ENCODE measurements around the gene TMA7. TPM values are rescaled to one million over a fixed set of nuclear protein-coding genes. Genes with fewer than 3 reads are reported as not detected.
A peak's percentile ranks its signal among the peaks of the same experiment; 100 is the strongest.

TMA7 gene
- total and polyA plus RNA-seq, 2 donors (not counting 3 experiments of a cell fraction or from before 2014, with no cell fraction given) = 137 to 306 TPM

- intact Hi-C loops (cut with micrococcal nuclease) = no loop called here
- DNase-seq (ENCODE audit: low read depth, low spot score) (no peak), FAIRE-seq (no peak)
- dilution Hi-C loops (cut with MboI; ENCODE audit: extremely low pct_ligation_motif_present, low sequenced_read_pairs) = no loop called here
- no peaks in the 10 kb centered on the region for H3K27me3 ChIP-seq (ENCODE audit: control insufficient read depth in 2 of 2, insufficient read depth in 2 of 2, low read length in 2 of 2)
- TF ChIP-seq FOS (IDR thresholded peaks at IDR 0.05; ENCODE audit: borderline replicate concordance, insufficient read depth, low read length) (no peak), CTCF (IDR thresholded peaks at IDR 0.05; ENCODE audit: extremely low read depth in 1 of 2, insufficient read depth in 1 of 2, low read depth in 1 of 2, low read length in 2 of 2) (no peak), GATA2 (IDR thresholded peaks at IDR 0.05; ENCODE audit: insufficient read depth, insufficient read length, low read depth, low read length) (no peak), EZH2 (IDR thresholded peaks at IDR 0.05; ENCODE audit: borderline replicate concordance, low read depth, low read length, severe bottlenecking) (no peak), MYC (IDR thresholded peaks at IDR 0.05; ENCODE audit: low read depth, low read length) (no peak), POLR2AphosphoS5 (IDR thresholded peaks at IDR 0.05; ENCODE audit: insufficient read depth, low read depth, low read length) (no peak), JUN (IDR thresholded peaks at IDR 0.05; ENCODE audit: borderline replicate concordance, insufficient read depth, insufficient read length, low read depth) (no peak), MAX (IDR thresholded peaks at IDR 0.05; ENCODE audit: insufficient read depth, insufficient read length) (no peak), POLR2A (IDR thresholded peaks at IDR 0.05; ENCODE audit: low read depth, low read length) (no peak)
- H3K9me1 ChIP-seq (replicated peaks; ENCODE audit: control insufficient read depth, extremely low read depth, insufficient read depth, low read length) = no peaks in the 10 kb centered on the region
- H3K36me3 ChIP-seq (ENCODE audit: control insufficient read depth in 2 of 2, extremely low read depth in 1 of 2, insufficient read depth in 2 of 2, low read length in 2 of 2) = peaks cover 0 to 36% of the 10 kb centered on the region in 2 experiments
- ChIA-PET POLR2A (no interaction called here), CTCF (interaction anchor here (1.4 to 4.3 kb wide), 3 partner anchors 12 to 24 kb away, joined by 8 to 13 read pairs (median 12); no protein-coding TSS in a partner anchor)
- no peak overlapping the region for H2AFZ ChIP-seq (ENCODE audit: low read depth, low read length)
- H3K27ac ChIP-seq (ENCODE audit: insufficient read depth, low read depth, low read length) = no peak overlapping the region
- no peaks in the 10 kb centered on the region for H3K4me1 ChIP-seq (ENCODE audit: control insufficient read depth, extremely low read depth, insufficient read depth, low read length)
- no peak overlapping the region for H3K4me3 ChIP-seq (replicated peaks in 1 of 3; ENCODE audit: insufficient read depth in 1 of 3, low read depth in 1 of 3, low read length in 3 of 3)
- BruUV-seq (replicated peaks) = TSS peak; percentile 17
- no peaks in the 10 kb centered on the region for H3K9me3 ChIP-seq (replicated peaks; ENCODE audit: control insufficient read depth, insufficient read depth, low read length)
- no peak overlapping the region for H3K4me2 ChIP-seq (ENCODE audit: insufficient read depth, low read length)
- no peak overlapping the region for H3K9ac ChIP-seq (replicated peaks; ENCODE audit: extremely low read depth, insufficient read depth, low read length)
- no peaks in the 10 kb centered on the region for H4K20me1 ChIP-seq (replicated peaks; ENCODE audit: control insufficient read depth, extremely low read depth, insufficient read depth, low read length)
- no peaks in the 10 kb centered on the region for H3K79me2 ChIP-seq (ENCODE audit: control insufficient read depth, insufficient read depth, low read length)
Measured at GRCh38 chr3:48412375-48413001, 27.6 kb upstream of the TMA7 start.

Measured in endothelial cell of umbilical vein (primary cell).